Measurements from ENCODE around the gene AANAT. TPM values are rescaled to one million over a fixed set of nuclear protein-coding genes. Genes with fewer than 3 reads are reported as not detected.

AANAT gene
- total RNA-seq, 5 donors from 2014 or later (not counting 1 experiment from before 2014, with no cell fraction given): not detected

GRCh38 chr17:76440751-76441362 is 26.5 kb upstream of the AANAT start:
- no peaks in the 10 kb centered on the region for H3K27me3 ChIP-seq (replicated peaks in 1 of 2; ENCODE audit: control insufficient read depth in 2 of 2, extremely low read depth in 1 of 2, insufficient read depth in 2 of 2, low read length in 1 of 2)
- Mint-ChIP-seq H3K27ac (no peak overlapping the region), H3K27me3 (no peaks in the 10 kb centered on the region), H3K4me3 (no peak overlapping the region), H3K4me1 (peaks cover 59 to 72% (median 70%) of the 10 kb centered on the region in 3 donors), H3K9me3 (no peaks in the 10 kb centered on the region), H3K36me3 (peaks cover 8% of the 10 kb centered on the region)
- no peak overlapping the region for H3K4me3 ChIP-seq (ENCODE audit: control insufficient read depth in 1 of 2, extremely low read depth in 1 of 2, low read length in 1 of 2)
- H3K36me3 ChIP-seq (ENCODE audit: control insufficient read depth in 2 of 2, extremely low read depth in 1 of 2, insufficient read depth in 1 of 2, low read length in 1 of 2): peaks cover 0 to 2% of the 10 kb centered on the region in 2 donors
- no peaks in the 10 kb centered on the region for H3K9me3 ChIP-seq
- DNase-seq: no peak
- no CpG with 5 or more reads among the region's 2 CpGs for WGBS (ENCODE audit: insufficient coverage)
- peaks cover 4 to 10% of the 10 kb centered on the region in 2 experiments for H3K4me1 ChIP-seq (ENCODE audit: control insufficient read depth in 1 of 2, extremely low read depth in 1 of 2, insufficient read depth in 2 of 2, low read length in 2 of 2)
- POLR2A ChIA-PET: no interaction called here
- CTCF ChIA-PET: no interaction called here
- no peak for ATAC-seq (replicated peaks in 1 of 4)
- H3K27ac ChIP-seq (ENCODE audit: low read length): no peak overlapping the region

DNA sequence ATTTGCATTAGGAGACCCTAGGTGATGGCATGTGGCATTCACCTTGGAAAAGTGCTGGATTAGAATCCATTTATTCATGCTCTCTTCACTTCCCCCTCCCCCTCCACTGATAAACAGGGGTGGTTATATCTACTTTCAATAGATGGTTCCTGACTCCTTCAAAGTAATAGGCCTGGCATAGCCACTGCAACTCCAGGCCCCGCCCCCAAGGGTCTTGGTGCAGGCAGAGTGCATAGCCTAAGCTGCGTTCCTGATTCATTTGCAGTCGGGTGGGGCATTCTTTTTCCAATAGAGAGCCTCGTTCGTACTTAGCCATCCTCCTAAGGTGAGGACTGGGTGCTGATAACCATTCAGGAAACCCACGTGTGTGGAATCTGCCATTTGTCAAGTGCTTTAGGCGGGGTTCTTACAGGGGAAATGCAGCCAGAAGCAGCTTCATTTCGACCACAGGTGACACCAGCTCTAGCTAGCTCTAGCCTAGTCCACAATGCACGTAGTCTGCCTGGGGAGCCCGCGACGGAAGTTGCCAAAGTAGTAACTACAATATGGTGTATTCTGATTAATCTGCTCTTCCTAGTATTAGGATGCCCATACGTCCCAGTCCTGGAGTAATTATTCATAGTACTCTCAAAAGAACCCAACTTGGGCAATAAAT is 25.6 kb upstream of the AANAT start:
- WGBS (ENCODE audit: insufficient coverage): 76% methylated on average over 7 of the region's 13 CpGs

DNA sequence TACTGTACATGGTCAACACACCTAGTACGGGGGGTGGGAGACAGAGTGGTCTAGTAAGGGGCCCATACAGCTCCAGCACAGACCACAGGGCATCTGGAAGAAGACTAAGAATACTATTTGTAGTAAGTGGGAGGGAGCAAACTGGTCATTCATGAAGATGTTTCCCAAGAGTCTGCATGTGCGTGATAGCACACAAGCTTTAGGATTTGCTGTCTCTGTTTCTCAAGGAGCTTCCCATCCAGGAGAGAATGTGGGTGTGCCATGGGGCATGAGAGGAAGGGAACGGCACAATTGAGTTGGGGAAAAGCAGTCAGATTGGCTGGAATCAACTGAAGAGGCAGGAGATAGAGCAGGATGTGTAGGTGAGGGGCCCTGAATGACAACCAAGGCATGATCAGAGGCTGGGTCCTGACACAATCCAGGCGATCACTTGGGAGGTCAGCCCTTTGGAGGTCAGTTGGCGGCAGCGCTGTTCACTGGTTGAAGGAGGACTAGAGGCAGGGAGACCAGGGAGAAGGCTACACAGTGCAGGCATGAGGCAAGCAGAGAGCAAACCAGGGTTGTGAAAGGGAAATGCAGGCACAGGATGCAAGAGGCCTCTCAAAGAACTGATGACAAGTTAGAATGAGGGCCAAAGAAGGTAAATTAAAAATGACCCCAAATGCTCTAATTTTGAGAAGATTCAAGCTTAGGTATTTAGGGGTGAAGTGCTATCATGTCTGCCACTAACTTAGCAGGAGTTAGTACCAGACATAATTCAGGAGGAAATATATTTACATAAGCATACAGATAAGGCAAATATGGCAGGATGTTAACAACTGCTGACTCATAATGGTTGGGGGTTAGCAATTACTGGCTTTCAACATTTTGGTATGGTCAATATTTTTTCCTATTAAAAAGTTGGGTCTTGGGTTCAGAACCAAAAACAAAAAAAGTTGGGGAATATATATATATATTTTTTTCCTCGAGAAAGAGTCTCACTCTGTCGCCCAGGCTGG is 24.8 kb upstream of the AANAT start:
- Histone ChIP-seq H3K4me3 (ENCODE audit: control insufficient read depth in 1 of 2, extremely low read depth in 1 of 2, low read length in 1 of 2) (no peak overlapping the region), H3K9me3 (no peaks in the 10 kb centered on the region), H3K27me3 (replicated peaks in 1 of 2; ENCODE audit: control insufficient read depth in 2 of 2, extremely low read depth in 1 of 2, insufficient read depth in 2 of 2, low read length in 1 of 2) (no peaks in the 10 kb centered on the region), H3K27ac (ENCODE audit: low read length) (no peak overlapping the region), H3K36me3 (ENCODE audit: control insufficient read depth in 2 of 2, extremely low read depth in 1 of 2, insufficient read depth in 1 of 2, low read length in 1 of 2) (peaks cover 0 to 2% of the 10 kb centered on the region in 2 donors), H3K4me1 (ENCODE audit: control insufficient read depth in 1 of 2, extremely low read depth in 1 of 2, insufficient read depth in 2 of 2, low read length in 2 of 2) (peaks cover 4 to 10% of the 10 kb centered on the region in 2 experiments)
- H3K9me3 Mint-ChIP-seq: no peaks in the 10 kb centered on the region
- H3K36me3 Mint-ChIP-seq: peaks cover 8% of the 10 kb centered on the region
- ATAC-seq (replicated peaks in 1 of 4) (no peak), DNase-seq (no peak)
- 96% methylated on average over 6 of the region's 8 CpGs for WGBS (ENCODE audit: insufficient coverage)
- no peak overlapping the region for H3K4me3 Mint-ChIP-seq
- ChIA-PET CTCF (no interaction called here), POLR2A (interaction anchor here in 1 of 2 donors (0.5 kb wide), 1 partner anchor 1312 kb away, joined by 4 read pairs; no protein-coding TSS in a partner anchor)
- no peak overlapping the region for H3K27ac Mint-ChIP-seq
- peaks cover 66 to 81% (median 80%) of the 10 kb centered on the region in 3 donors for H3K4me1 Mint-ChIP-seq
- no peaks in the 10 kb centered on the region for H3K27me3 Mint-ChIP-seq

More for the DNA sequence above, 25.6 kb upstream of the AANAT start:
- Histone ChIP-seq H3K9me3 (no peaks in the 10 kb centered on the region), H3K4me3 (ENCODE audit: control insufficient read depth in 1 of 2, extremely low read depth in 1 of 2, low read length in 1 of 2) (no peak overlapping the region), H3K27ac (ENCODE audit: low read length) (no peak overlapping the region), H3K4me1 (ENCODE audit: control insufficient read depth in 1 of 2, extremely low read depth in 1 of 2, insufficient read depth in 2 of 2, low read length in 2 of 2) (peaks cover 4 to 10% of the 10 kb centered on the region in 2 experiments), H3K36me3 (ENCODE audit: control insufficient read depth in 2 of 2, extremely low read depth in 1 of 2, insufficient read depth in 1 of 2, low read length in 1 of 2) (peaks cover 0 to 2% of the 10 kb centered on the region in 2 donors), H3K27me3 (replicated peaks in 1 of 2; ENCODE audit: control insufficient read depth in 2 of 2, extremely low read depth in 1 of 2, insufficient read depth in 2 of 2, low read length in 1 of 2) (no peaks in the 10 kb centered on the region)
- H3K36me3 Mint-ChIP-seq: peaks cover 8% of the 10 kb centered on the region
- DNase-seq (no peak), ATAC-seq (replicated peaks in 1 of 4) (no peak)
- ChIA-PET CTCF (no interaction called here), POLR2A (interaction anchor here in 1 of 2 donors (0.5 kb wide), 1 partner anchor 1311 kb away, joined by 4 read pairs; no protein-coding TSS in a partner anchor)
- H3K27me3 Mint-ChIP-seq: no peaks in the 10 kb centered on the region
- H3K4me3 Mint-ChIP-seq: no peak overlapping the region
- no peak overlapping the region for H3K27ac Mint-ChIP-seq
- peaks cover 59 to 74% (median 73%) of the 10 kb centered on the region in 3 donors for H3K4me1 Mint-ChIP-seq
- no peaks in the 10 kb centered on the region for H3K9me3 Mint-ChIP-seq

GRCh38 chr17:76444518-76445311 is 22.7 kb upstream of the AANAT start:
- Histone ChIP-seq H3K27me3 (replicated peaks in 1 of 2; ENCODE audit: control insufficient read depth in 2 of 2, extremely low read depth in 1 of 2, insufficient read depth in 2 of 2, low read length in 1 of 2) (no peaks in the 10 kb centered on the region), H3K27ac (ENCODE audit: low read length) (no peak overlapping the region), H3K36me3 (ENCODE audit: control insufficient read depth in 2 of 2, extremely low read depth in 1 of 2, insufficient read depth in 1 of 2, low read length in 1 of 2) (peaks cover 0 to 6% of the 10 kb centered on the region in 2 donors), H3K4me1 (ENCODE audit: control insufficient read depth in 1 of 2, extremely low read depth in 1 of 2, insufficient read depth in 2 of 2, low read length in 2 of 2) (peaks cover 4 to 10% of the 10 kb centered on the region in 2 experiments), H3K4me3 (ENCODE audit: control insufficient read depth in 1 of 2, extremely low read depth in 1 of 2, low read length in 1 of 2) (no peak overlapping the region), H3K9me3 (no peaks in the 10 kb centered on the region)
- ChIA-PET CTCF (interaction anchor here in 1 of 2 donors (1.3 kb wide), 1 partner anchor 9 kb away, joined by 3 read pairs; the partner anchor contains the start of gene UBE2O), POLR2A (no interaction called here)
- 88% methylated on average over 2 of the region's 9 CpGs for WGBS (ENCODE audit: insufficient coverage)
- Mint-ChIP-seq H3K27me3 (no peaks in the 10 kb centered on the region), H3K9me3 (no peaks in the 10 kb centered on the region), H3K36me3 (peaks cover 8% of the 10 kb centered on the region), H3K4me1 (peaks cover 77 to 85% (median 83%) of the 10 kb centered on the region in 3 donors), H3K4me3 (no peak overlapping the region), H3K27ac (no peak overlapping the region)
- no peak for DNase-seq
- no peak for ATAC-seq (replicated peaks in 1 of 4)

DNA sequence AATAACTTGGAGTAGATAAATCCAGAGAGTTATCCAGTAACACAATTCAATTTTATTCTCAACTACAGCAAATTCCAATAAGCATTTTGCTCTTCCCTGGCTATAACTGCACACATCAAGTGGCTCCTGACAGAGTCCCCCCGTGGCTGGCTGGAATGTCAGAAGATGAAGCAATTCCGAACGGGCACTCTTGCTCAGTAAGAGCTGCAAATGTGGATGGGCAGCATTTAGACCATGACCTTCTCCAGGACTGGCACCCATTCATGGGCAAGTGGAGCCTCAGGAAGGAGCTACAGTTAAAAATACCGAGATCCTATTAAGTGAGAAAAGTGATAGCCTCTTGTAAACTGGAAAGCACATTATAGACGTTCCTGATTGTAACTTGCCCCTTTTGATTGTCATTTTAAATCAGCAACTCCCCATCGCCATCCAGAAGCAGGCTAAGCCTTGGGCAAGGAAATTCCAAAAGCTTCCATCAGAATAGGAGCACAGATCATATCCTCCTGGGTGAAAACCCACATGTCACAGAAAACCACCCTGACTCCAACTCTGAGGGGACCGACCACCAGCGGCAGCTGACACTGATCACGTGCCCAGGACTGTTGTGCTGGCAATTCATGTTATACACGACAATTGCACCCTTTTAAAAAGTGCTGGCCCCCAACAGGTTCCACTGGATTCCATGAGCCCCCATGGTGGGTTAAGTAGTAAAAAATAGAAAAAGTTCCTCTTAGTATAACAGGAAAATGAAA is 21.5 kb upstream of the AANAT start:
- no peak for ATAC-seq (replicated peaks in 1 of 4)
- H3K27me3 Mint-ChIP-seq: no peaks in the 10 kb centered on the region
- H3K4me1 ChIP-seq (ENCODE audit: control insufficient read depth in 1 of 2, extremely low read depth in 1 of 2, insufficient read depth in 2 of 2, low read length in 2 of 2): peaks cover 4 to 11% of the 10 kb centered on the region in 2 experiments

More for the DNA sequence above, 21.5 kb upstream of the AANAT start:
- ChIA-PET POLR2A (no interaction called here), CTCF (interaction anchor here in 1 of 2 donors (1.0 kb wide), 1 partner anchor 18 kb away, joined by 3 read pairs; no protein-coding TSS in a partner anchor)
- peaks cover 0 to 6% of the 10 kb centered on the region in 2 donors for H3K36me3 ChIP-seq (ENCODE audit: control insufficient read depth in 2 of 2, extremely low read depth in 1 of 2, insufficient read depth in 1 of 2, low read length in 1 of 2)
- DNase-seq: no peak
- Mint-ChIP-seq H3K27ac (no peak overlapping the region), H3K4me1 (peaks cover 83 to 87% (median 86%) of the 10 kb centered on the region in 3 donors), H3K4me3 (no peak overlapping the region), H3K9me3 (no peaks in the 10 kb centered on the region), H3K36me3 (peaks cover 8% of the 10 kb centered on the region)
- no peaks in the 10 kb centered on the region for H3K27me3 ChIP-seq (replicated peaks in 1 of 2; ENCODE audit: control insufficient read depth in 2 of 2, extremely low read depth in 1 of 2, insufficient read depth in 2 of 2, low read length in 1 of 2)
- H3K4me3 ChIP-seq (ENCODE audit: control insufficient read depth in 1 of 2, extremely low read depth in 1 of 2, low read length in 1 of 2): no peak overlapping the region
- H3K9me3 ChIP-seq: no peaks in the 10 kb centered on the region
- no peak overlapping the region for H3K27ac ChIP-seq (ENCODE audit: low read length)
- WGBS (ENCODE audit: insufficient coverage): 96% methylated on average over 7 of the region's 10 CpGs

Measured in T-cell (primary cell).